Mammary epithelial cell (primary cell): ENCODE data around the gene PARD3.

ENCODE experiments used
- CTCF ChIP-seq, 2 donors: IDR thresholded peaks in 1 of 2; conservative IDR thresholded peaks in 1 of 2; 2 replicates each; pipeline ENCODE4 v1.5.1; 2011 to 2012; ENCODE audit warnings: inconsistent platforms in 2 of 2, low read length in 2 of 2, mild to moderate bottlenecking in 2 of 2, control low read depth in 1 of 2, low read depth in 1 of 2; ENCODE audit not compliant: insufficient read depth in 1 of 2; ENCODE audit errors: extremely low read depth in 1 of 2
- EZH2 ChIP-seq: IDR thresholded peaks from 2 replicates; pipeline ENCODE4 v1.6.1; 2012; ENCODE audit warnings: low read length, inconsistent platforms, borderline replicate concordance

GRCh38 chr10:34446049-34446448 is 369.0 kb downstream of the PARD3 start:
- TF ChIP-seq CTCF (conservative IDR thresholded peaks at IDR 0.05 in 1 of 2, IDR thresholded peaks at IDR 0.05 in 1 of 2; ENCODE audit: extremely low read depth in 1 of 2, insufficient read depth in 1 of 2, low read depth in 1 of 2, low read length in 2 of 2): no peak
- TF ChIP-seq EZH2: no peak
